CD4-positive, alpha-beta T cell treated with Interleukin-17A for 4 hours (primary cell): ENCODE data around the gene DUS2.
"Not testable (repeated sequence)": the region's sequence is repeated elsewhere in the genome, so short reads cannot be mapped to it uniquely, and the experiment has no call there.

Experiments
- DNase-seq: peaks from one replicate; pipeline ENCODE4 v3.0.0-alpha.2; 2020; ENCODE audit warnings: mixed read lengths

Gene DUS2

DNA sequence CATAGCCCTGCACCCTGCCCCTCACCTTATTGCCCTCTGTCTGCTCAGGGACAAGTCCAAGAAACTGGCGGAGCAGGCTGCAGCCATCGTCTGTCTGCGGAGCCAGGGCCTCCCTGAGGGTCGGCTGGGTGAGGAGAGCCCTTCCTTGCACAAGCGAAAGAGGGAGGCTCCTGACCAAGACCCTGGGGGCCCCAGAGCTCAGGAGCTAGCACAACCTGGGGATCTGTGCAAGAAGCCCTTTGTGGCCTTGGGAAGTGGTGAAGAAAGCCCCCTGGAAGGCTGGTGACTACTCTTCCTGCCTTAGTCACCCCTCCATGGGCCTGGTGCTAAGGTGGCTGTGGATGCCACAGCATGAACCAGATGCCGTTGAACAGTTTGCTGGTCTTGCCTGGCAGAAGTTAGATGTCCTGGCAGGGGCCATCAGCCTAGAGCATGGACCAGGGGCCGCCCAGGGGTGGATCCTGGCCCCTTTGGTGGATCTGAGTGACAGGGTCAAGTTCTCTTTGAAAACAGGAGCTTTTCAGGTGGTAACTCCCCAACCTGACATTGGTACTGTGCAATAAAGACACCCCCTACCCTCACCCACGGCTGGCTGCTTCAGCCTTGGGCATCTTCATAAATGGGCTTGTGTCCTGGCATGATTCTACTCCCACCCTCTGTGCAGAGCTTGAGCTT, 55.8 kb downstream of the DUS2 start:
- peak; percentile 58 for DNase-seq

DNA sequence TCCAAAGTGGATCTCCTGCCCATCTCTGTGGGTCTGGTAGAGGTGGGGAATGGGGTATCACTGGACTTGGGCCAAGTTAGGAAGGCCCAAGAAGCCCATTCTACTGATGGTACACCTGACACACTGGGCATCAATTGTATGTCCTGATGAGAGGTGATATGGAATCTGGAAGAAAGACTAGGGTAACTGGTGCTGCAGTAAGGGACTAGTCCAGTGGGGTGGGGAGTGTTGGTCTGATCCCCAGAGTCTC, 56.2 kb downstream of the DUS2 start:
- DNase-seq: no peak

DNA sequence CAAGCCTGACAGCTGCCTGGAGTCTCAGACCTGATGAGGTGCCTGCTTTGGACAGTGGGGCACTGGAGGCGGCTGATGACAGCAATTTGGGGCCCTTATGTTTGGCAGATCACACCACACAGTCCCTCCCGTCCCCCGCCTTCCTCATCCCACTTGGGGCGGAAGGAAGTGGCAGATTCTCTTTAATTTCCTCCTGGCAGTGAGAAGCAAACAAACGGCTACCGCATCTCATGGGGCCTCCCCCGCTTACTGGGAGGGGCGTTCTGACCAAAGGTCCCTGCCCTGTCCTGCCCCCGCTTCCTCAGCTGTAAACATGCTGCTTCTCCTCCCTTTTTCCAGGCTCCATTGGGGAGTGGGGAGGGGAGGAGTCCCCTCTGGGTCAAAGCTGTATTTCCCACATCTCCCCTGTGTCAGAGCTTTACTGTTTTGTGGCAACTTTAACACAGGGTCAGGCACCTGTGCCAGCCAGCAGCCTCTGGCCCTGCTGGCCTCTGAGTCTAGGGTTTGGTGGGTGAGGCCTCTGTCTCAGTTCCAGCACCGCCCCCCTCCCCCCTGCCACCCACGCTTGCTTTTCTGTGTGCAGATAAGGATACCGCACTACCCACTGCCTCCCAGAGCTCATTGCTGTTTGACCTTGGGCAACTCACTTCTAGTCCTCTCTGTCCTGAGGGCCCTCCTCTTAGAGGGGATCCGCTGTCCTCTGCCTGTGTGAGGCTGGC, 56.7 kb downstream of the DUS2 start:
- DNase-seq: peak; percentile 81

DNA sequence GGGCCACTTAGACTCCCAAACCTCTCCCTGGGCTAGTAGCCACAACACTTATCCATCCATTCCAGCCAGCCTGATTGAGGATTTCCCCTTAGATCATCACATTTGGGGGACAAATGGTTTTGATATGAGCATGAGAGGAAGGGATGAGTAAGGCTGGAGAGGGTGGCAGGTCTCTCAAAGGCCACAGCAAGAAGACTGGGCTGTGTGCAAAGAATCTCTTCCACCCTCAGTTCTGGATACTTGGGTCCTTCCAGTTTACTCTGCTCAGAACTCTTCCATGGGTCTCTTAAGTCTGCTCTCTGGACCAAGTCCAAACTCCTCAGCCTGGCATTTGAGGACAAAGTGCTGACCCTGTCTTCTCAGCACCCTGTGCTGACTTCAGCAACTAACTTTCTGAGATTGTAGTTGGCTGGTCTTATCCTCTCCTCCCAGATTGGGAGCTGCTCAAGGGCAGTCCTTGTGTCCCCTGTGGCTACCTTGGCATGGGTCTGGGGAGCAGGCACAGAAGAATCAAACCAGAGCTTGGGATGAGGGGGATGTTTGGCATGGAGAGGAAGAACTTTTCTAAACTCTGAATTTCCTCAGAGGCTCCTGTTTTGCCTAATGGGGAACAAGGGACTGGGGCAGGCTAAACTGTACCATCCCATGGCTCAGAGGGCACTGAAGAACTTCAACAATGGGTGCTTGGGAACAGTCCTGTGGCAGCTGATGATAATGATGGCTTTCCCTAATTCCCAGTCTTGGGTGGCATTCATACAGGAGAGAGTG, 59.0 kb downstream of the DUS2 start:
- DNase-seq: no peak

DNA sequence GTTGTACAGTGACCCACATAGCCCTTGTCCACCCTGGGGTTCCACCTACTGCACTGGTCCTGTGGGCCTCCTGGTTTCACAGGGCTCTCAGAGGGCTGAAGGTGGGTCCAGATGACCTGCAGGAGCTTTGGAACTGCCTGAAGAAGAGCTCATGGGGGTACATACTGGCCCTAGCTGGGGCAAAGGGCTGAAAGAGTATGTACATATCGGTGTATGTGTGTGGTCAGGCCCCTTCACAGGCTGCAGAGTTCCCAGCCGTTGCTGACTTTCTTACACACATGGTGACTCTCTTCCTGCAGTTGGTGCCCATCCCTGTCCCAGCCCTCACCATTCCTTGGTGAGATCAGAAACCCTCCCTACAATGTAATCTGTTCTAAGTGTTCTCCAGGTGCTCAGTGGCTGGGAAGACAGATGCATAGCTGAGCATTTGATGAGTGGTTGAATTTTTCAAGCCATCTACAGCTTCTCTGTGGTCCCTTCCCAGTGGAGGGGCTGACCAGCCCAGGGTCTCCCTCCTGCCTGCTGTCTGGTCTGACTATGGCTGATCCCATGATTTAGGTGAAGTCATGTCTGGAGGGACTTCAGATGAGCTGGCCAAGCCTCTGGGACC, 59.6 kb downstream of the DUS2 start:
- DNase-seq: no peak

DNA sequence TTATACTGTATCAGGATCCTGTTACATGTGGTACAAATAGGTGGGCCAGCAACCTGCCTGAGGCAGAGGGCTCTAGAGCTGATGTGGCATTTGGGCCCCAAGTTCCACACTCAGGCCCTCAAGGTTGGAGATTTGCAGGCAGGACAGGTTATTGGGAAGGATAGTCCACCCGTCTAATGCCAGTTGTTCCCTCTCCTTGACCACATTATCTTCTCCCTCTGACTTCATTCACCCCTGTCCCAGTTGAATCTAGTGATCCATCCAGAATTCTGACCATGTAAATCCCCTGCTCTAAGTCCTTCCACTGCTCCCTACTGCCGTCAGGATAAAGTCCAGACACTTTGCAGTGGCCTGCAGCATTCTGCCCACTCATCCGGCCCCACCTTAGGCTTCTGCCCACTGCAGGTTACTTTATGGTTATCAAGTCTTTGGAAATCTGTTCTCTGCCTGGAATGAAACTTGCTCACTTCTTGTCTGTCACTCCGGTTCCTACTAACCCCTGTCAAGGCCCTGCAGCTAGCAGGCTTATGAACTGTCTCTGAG, 60.2 kb downstream of the DUS2 start:
- DNase-seq: no peak

DNA sequence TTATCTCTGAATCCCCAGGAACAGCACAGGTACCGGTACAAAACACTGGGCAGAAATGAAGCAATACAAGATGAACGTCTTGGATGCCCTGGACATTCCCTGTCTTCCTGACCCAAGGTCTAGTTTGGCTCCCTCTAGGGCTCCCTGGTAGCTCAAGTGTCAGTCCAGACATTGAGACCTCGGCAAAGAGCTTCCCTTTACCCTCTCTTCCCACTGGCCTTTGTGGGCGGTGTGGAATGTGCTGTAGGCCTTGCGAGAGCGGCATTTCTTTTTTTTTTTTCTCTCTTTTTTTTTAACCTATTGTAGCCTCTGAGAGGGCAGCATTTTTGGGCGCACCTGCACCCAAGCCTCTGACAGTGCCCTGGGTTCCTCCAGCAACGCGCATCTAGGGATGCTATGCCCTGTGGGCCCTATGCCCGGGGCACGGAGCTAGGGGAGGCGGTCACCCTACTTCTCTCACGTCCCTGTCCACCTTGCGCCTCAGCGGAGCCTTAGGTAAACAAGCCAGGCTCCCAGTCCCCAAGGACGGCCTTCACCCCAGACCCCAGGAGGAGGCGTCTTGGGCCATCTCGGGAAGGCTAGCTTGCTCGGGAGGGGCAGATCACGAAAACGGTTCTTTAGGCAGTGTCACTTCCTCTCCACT, 60.9 kb downstream of the DUS2 start:
- no peak for DNase-seq

DNA sequence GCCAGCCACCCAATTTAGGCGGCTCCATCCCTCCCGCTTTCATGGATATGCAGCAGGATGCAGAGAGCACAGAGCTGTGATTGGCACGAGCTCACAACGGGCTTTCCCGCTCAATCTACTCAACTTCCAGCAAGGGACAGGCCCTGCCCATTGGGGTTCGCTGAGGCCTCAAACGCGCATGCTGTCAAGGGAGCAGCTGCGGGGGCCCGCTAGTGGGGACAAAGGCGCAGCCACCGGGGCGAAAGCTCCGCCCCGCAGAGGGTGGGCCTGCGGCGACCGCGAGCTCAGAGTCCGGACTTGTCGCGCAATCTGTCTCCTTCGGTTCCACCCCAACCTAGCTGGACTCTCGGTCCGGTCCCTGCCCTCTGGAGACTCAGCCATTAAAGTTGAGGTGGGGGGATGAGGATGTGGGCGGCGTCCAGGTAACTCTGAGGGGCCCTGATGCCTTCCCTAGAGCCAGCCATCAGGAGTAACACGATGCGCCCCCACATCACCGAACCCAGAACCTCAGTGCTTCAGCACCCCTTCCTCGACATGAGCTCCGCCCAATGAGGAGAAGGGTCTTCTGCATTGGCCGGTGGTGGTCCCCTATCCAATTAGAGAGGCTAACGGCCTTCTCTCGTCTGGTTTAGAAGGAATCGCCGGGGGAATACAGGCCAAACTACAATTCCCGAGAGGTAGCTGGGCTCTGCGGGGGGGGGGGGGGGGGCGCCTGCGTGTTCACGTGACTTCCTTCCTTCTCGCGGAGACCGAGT, 61.6 kb downstream of the DUS2 start:
- peak; percentile 88 for DNase-seq

DNA sequence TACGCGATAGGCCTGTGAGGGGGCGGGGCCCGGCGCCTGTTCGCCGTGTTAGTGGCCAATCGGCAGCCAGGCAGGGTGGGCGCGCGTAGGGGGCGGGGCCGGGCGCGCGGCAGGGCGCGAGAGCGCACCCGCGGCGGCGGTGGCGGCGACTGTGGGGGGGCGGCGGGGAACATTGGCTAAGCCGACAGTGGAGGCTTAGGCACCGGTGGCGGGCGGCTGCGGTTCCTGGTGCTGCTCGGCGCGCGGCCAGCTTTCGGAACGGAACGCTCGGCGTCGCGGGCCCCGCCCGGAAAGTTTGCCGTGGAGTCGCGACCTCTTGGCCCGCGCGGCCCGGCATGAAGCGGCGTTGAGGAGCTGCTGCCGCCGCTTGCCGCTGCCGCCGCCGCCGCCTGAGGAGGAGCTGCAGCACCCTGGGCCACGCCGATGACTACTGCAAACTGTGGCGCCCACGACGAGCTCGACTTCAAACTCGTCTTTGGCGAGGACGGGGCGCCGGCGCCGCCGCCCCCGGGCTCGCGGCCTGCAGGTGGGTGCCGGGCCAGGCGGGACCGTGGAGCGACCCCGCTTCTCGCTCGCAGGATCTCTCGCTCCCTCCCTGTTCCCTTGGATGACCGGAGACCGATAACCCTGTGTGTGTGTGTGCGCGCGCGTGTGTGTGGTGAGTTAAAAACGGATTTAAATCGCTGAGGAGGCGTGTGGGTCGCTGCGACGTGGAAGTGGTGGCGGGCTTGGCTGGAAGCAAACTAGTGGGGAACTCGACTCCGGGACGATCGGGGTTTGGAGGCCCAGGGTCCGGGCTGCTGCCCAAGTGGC, 62.4 kb downstream of the DUS2 start, which contains the start of gene NFATC3:
Gene NFATC3 (plus strand): TSS at position 112 of the 813 bp plus-strand sequence. CDS start 312 bp downstream, at position 424.
- peak; percentile 100 for DNase-seq

DNA sequence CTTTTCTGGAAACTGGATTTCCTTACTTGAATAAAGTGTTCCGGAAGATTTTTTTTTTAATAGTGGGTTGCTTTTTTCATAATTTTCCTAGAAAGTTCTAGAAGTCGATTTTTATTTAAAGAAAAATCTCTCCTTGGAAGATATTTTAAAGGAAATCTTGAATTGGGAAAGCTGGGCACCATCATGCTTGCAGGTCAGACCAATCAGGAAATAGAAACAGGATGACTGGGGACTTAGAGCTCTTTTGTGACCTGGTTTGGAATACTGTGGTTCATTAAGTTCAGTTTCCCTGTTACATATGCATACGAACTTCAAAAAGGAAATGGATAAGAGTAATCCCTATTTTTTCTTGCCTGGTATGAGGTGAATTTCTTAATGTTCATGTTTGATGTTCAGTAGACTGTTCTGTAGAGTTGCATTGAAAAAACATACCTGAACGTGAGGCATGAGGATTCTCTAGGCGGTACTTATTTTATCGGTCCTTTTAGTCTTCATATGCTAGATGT, 63.3 kb downstream of the DUS2 start:
- no peak for DNase-seq

DNA sequence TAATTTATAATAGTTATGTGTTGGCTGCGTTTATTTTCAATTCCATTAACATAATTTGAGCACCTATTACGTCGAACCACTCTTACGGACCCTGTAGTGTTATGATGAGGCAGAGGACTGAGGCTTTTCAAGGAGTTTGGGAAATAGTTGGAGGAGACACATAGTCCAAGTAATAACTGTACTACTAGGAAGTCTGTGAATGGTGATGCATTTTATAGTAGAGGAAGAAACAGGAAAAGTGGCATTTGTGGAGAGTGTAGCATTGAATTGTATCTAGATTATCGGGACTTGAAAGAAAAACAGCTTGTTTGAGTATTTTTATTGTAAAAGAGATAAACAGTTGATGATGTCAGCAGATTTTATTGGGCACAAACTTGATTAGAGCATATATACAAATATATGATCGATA, 63.8 kb downstream of the DUS2 start:
- no peak for DNase-seq

DNA sequence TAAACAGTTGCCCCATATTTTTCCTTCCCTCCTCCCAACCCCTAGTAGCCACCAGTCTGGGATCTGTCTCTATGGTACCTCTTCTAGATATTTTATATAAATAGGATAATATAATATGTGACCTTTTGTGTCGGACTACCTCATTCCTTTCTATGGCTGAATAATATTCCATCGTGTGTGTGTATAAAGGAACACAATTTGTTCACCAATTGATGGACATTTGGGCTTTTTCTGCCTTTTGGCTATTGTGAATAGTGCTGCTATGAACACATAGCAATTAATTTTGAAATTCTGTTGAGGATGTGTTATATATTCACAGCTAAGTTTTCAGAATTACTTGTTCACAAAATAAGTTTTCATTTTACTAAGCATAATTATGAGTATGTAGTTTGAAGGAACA, 64.6 kb downstream of the DUS2 start:
- DNase-seq: no peak

DNA sequence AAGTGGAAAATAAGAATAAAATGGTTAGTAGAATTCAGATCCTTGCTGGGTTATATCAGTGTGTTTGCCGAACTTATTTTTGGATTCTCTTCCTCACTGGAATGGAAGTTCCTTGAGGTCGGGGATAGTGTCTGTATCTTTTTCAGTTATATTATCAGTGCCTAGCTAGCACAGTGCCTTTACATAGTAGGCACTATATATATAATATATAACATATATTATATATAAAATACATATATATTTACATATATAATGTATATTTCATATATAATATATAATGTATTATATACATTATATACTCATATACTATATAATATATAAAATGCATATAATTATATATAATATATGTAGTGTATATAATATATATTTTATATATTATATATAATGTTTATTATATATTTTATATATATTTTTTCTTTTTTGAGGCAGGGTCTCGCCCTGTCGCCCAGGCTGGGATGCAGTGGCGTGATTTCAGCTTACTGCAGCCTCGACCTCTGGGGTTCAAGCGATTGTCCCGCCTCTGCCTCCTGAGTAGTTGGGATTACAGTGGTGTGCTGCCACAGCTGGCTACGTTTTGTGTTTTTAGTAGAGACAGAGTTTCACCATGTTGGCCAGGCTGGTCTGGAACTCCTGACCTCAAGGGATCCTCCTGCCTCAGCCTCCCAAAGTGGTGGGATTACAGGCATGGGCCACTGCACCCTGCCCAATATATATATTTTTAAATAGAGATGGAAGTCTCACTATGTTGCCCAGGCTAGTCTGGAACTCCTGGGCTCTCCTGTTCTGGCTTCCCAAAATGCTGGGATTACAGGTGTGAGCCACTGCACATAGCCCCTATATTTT, 65.3 kb downstream of the DUS2 start:
- no peak for DNase-seq

DNA sequence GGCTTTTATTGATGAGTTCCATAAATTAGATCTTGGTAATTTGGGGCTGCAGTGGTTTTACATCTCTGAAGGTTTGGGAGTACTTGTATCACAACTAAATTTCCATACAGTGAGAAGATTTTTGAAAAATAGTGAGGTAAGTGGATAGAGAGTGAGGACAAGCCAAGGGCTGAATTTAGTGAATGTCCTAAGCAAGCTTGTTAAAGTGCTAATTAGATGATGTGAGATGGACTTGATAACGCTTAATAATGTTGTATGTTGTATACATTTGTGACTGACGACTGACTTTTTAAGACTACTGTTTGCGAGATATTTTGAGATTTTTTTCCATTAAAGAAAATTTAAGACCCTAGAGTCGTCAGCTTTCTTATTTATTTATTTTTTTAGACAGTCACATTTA, 66.0 kb downstream of the DUS2 start:
- no peak for DNase-seq

DNA sequence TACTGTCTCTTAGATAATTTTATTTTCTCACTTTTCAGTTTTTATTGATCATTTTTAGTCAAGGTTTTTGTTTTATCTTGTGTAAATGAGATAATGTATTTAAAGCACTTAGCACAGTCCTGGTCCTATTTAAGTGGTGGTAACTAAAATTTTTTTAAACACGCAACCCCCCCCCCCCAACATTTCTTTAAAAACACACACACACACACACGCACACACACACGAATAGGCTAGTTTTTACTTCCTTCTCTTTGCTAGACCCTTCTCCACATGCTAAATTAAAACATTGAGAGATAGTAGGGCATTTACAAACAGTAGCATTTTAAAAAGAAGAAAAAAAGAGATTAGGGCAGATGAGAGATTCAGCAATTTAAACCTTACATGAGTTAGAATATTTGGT, 67.0 kb downstream of the DUS2 start:
- DNase-seq: no peak

DNA sequence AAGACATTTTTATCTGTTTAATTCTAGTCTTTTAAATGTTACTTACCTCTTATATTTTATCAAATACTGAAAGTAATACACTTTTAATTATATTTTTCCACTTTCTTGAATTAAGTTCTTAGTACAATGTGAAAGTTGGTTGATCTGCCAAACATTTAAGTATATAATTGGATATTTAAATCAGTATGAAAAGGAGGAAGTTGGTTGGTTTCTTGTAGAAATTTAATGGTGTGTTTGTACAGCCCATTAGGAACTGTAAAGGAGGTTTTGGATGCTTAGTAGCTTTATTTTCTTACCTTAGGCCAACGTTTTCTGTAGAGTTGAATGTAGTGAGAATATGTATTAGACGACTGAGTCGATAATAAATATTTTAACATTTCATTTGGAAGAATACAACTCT, 67.4 kb downstream of the DUS2 start:
- DNase-seq: no peak

DNA sequence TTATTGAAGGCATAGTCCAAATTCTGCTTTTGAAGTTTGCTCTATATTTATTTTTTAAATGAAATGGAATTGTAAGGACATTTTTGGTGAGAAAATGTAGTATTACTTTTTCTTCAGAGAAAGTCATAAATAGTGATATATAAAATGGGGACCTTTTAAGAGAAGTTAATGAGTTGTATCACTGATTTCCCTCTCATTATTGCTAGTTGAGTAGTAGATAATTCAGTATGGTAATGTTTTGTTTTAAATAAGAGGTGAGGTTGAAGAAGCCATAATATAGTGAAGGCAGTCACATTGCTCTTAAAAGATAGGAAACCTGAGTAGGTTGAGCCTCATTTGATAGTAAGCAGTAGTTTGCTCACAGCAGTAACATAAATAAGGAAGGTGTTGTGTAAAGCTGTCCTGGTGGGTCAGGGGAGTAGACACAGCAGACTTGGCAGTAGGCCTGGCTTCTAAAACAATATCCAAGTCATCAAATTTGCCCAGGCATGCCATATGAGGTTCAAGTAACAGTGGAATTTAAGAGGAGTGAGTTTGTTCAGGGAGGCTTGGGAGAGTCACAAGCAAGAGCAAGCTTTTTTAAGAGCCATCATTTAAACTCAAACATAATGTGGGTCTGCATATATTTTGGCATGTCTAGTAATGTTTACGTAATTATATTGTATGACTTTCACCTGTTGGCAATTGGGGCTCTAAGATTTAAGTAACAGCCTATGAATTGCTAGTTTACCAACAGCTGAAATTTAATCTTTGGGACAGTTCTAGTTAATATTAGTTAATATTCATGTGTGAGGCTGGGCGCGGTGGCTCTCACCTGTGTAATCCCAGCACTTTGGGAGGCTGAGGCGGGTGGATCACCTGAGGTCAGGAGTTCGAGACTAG, 68.5 kb downstream of the DUS2 start:
- no peak for DNase-seq

DNA sequence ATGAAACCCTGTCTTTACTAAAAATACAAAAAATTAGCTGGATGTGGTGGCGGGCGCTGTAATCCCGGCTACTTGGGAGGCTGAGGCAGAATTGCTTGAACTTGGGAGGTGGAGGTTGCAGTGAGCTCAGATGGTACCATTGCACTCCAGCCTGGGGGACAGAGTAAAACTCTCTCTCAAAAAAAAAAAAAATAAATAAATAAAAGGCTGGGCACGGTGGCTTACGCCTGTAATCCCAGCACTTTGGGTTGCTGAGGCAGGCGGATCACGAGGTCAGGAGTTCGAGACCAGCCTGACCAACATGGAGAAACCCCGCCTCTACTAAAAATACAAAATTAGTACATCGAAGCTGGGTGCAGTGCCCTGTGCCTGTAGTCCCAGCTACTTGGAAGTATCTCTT, 69.2 kb downstream of the DUS2 start:
- DNase-seq: not testable (repeated sequence)
